Astrocyte (in vitro differentiated cells and primary cell): ENCODE results near the gene TUBA4B.

ENCODE experiments used
- EZH2 ChIP-seq: IDR thresholded peaks from 2 replicates; pipeline ENCODE4 v1.6.1; 2012; ENCODE audit warnings: mild to moderate bottlenecking, low read length, inconsistent platforms; ENCODE audit not compliant: insufficient read depth
- TF ChIP-seq, protein P1 (sequence below): IDR thresholded peaks from 2 replicates; pipeline ENCODE4 v1.5.1; 2011; ENCODE audit warnings: low read depth, mild to moderate bottlenecking, inconsistent platforms, low read length, moderate library complexity; ENCODE audit not compliant: insufficient read depth

- TF ChIP-seq, protein P1, sequence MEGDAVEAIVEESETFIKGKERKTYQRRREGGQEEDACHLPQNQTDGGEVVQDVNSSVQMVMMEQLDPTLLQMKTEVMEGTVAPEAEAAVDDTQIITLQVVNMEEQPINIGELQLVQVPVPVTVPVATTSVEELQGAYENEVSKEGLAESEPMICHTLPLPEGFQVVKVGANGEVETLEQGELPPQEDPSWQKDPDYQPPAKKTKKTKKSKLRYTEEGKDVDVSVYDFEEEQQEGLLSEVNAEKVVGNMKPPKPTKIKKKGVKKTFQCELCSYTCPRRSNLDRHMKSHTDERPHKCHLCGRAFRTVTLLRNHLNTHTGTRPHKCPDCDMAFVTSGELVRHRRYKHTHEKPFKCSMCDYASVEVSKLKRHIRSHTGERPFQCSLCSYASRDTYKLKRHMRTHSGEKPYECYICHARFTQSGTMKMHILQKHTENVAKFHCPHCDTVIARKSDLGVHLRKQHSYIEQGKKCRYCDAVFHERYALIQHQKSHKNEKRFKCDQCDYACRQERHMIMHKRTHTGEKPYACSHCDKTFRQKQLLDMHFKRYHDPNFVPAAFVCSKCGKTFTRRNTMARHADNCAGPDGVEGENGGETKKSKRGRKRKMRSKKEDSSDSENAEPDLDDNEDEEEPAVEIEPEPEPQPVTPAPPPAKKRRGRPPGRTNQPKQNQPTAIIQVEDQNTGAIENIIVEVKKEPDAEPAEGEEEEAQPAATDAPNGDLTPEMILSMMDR = peak; percentile 90
- no peak for TF ChIP-seq EZH2
Observed at GRCh38 chr2:219298759-219299371, 45.8 kb downstream of the TUBA4B start.
